NCI-H2171 (cell line): ENCODE results near the gene CEP85L.
A peak's percentile ranks its signal among the peaks of the same experiment; 100 is the strongest.

ENCODE experiments used
- DNase-seq: peaks from one replicate; lab custom pipeline; 2025; lab: John Stamatoyannopoulos, UW

CEP85L gene

DNA sequence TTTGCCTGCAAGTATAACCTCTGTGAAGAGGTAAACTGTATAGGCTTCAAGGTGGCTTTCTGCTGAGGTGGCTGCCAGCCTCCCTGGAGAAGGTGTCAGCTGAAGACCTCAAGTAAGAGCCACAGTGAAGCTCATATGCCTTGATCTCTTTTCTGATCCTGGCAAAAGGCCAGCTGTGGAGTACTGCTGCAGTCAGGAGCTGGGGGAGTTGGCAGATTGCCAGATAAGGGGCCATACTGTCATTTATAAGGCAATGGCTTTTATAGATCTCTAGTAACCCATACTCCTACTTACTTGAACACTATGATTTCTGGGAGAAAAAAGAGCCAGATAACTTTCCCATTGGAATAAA is 8.8 kb upstream of the CEP85L start:
- DNase-seq = peak; percentile 89

DNA sequence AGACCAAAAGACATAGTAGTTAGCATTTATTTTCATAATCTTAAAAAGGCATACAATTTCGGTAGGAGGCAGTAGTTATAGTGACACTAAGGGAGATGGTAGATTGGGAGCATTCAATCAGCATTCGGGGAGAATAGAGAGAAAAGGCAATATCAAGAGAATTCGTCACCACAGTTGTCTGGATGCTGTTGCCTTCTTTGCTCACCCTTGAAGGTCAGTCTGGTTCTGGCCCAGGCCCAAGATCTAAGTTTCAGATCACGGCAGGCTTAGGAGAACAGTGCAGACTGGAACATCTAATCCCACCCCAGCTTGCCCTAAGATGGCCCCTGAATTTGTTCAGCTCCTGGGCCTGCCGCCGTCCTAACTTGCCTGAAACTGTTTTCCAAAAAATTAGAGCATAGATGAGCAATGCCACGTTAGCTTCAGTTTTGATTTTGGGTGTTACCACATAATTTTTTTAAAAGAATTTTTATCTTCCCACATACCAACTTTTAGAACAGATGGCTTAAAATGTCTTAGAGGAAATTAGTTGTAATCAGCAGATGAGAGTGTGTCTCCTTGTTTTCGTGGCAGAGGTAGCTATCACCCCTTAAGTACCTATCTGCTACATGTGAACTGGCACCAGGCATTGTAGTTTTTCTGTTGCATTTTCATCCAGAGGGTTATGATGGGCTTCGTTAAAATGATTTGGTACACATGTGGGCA is 8.3 kb upstream of the CEP85L start:
- no peak for DNase-seq

DNA sequence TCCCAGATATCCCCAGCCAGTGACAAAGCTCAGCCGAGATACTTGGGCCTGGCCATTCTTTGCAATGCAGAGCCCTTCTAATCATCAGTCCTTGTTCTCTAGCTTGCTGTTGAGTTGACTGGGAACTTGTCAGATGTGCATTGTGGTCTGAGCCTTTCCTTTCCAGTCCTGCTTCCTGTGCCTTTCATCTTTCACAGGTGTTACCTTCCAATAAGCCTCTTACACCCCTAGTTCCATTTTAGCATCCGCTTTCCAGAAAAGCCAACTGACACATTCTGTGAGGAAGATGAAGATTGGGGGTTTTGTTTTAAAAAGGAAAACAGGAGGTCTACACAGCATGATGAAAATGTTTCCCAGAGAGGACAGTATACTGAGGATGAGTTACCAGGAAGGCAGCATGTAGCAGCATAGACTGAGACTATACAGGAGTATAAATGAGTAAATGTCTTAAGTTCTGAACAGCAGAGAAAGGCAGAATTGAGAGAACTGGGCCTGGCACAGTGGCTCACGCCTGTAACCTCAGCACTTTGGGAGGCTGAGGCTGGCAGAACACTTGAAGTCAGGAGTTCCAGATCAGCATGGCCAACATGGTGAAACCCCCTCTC is 5.6 kb upstream of the CEP85L start:
- no peak for DNase-seq

DNA sequence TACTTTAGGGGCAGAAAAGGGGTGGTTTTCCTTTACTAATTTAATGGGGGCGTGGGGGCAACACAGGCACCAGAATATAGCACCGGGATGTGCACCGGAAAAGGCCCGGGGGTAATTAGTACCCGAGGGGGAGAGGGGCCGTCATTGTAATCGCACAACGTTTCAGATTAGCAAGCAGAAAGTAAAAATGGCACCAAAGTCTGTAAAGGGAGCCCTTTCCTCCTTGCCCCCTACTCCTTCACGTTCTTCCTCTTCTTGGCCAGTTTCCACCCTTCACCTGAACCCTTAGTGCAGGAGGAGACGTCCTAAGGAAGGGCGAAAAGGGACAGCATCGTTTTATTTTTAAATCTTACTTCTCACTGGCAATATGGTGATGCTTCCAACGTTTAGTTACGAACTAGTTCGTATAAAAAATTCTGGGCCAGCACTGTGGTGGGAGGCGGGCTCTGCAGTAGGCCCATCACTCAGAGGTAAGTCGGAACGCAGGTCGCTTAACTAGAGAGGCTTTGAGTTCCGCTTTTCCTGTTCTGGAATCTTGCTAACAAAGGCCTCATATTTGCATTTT is 742 bp upstream of the CEP85L start:
- DNase-seq = no peak

DNA sequence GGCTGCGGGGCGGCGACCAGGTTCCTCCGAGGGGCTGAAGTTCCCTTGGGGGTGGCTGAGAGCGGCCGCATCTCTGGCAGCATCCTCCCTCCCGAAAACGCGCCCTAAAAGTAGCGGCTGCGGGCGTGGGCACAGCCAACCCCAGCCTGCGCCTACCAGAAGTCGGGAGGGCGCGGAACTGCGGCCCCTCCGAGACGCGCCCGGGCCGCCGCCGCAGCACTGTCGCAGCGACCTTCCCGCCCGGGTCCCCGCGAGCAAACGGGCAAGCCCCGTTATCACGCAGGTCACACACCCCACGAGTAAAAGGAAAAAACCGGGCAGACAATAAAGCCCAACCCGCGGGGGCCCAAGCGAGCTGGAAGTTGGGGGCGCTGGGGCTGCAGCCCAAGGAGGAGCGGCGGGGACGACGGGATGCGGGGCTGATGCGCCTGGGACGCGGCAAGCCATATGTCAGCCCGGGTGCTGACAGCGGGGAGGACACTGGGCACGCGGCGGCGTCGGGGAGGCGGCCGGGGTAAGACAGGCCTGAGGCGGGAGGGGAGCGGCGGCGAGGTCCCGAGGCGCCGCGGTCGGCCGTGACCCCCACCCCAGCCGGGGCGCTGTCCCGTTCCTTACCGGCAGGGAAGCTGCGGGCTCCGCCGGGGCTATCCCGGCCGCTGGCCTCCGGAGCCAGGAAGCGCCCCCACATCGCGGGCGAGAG is 659 bp downstream of the CEP85L start:
- peak; percentile 44 for DNase-seq

DNA sequence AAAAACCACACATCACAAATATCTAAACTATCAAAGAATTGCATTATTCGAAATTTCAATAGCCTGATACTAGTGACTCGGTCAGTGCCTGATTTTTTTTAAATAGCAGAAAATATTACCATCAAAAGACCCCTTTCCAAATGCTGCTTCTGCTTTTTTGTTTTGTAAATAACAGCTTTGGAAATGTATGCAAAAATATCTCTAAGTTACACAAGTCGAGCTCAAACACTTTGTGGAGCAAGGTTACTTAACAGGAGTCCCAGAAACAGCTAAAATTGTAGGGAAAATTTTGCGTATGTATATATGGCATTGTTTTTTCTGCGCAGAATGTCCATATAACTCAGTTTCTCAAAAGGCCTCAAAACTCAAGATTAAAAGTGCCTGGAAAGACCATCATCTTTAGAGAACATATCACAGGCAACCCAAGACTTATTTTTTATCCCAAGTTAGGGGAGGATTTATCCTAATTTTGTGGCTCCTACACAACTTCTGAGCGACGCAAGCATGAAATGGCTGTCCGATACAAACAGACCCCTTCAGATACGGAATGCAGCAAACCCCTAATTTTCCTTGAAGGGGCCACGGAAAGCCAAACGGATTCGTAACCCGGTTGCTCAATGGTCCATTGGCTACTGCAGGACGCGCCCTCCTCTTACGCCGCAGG is 1.3 kb downstream of the CEP85L start:
- DNase-seq = no peak

DNA sequence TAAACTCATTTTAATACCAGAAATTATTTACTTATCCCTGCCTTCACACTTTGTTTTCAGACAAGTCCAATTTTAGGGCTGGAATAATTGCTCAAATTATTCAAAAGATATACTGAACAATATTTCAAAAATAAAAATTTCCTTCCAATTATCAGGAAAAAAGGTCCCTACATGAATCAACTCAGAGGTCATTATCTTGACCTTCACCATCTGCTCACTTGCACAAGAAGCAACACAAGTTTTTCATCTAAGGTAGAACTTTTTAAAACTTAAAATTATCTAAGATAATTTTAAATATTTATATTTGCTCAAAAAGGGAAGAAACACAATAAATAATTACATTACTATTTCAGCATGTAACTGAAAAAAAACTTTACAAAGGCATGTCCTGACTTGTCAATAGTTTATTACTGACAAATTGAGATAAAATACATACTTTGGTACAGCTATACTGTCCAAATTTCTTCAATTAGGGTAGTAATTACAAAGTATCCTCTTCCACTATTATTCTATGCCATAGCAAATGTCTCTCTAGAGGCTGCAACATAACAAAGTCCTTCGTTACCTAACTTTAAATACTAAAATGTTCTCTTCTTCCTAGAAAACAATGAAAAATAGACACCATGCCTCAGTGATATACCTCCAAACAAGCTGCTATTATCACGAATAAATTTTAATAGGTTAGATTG is 2.4 kb downstream of the CEP85L start:
- no peak for DNase-seq

DNA sequence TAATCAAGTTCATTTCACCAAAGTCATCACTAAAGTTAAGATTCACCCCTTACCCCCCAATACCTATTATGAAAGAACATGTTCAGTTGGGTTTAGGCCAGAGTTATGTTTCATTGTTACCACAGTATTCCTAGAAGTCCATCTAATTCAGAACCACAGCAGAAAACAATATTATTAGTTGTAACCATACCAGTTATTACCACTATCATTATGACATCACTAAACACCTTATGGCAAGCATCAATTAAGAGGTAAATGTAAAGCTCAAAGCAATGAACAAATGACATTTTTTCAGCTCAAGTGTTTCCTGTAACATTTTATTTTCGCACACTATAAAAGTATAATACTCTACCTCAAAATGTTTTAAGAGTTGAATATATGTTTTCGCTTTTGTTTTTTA is 4.4 kb downstream of the CEP85L start:
- DNase-seq = no peak

DNA sequence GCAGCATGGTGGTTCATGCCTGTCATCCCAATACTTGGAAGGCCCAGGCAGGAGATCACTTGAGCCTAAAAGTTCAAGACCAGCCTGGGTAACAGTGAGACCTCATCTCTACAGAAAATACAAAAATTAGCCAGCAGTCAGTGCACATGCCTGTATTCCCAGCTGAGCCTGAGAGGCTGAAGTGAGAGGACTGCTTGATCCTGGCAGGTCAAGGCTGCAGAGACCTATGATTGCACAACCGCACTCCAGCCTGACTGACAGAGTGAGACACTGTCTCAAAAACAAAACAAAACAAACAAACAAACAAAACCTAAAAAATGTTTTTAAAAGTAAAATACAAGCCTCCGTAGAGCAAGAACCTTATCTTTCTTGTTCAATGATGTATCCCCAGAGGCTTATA is 6.0 kb downstream of the CEP85L start:
- DNase-seq = no peak

DNA sequence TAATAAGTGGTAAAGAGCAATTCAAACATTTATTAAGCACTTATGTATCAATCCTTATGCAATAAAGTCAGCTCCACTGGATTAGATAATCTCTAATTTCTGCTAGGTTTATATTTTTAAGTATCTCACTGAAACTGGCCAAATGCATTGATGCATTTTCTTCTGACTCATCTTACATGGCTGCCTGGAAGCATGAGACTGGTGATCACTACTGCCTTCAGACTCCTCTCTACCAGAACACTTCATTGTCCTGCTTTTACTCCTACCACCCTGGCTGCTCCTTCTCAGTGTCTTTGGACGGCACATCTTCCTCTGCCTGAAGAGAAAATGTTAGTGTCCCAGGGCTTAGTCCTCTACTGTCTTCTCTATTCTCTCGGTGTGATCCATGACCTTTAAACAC is 7.4 kb downstream of the CEP85L start:
- DNase-seq = no peak

DNA sequence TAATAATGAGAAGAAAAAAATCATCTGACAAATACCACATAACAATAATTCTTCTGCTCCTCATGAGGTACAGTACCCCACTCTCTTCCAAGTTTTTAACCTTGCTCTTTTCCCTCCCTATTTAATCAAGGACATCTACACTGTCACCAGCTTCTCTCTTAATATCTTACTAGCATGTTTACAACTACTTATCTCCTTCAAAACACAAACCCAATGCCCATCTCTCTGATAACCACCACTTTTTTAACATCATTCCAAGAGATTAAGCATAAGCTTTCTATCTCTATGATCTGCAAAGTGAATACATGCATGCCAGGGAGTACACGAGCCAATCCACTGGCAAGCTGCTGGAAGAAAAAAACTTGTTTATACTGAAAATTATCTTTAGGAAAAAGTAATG is 10.3 kb downstream of the CEP85L start:
- DNase-seq = no peak

DNA sequence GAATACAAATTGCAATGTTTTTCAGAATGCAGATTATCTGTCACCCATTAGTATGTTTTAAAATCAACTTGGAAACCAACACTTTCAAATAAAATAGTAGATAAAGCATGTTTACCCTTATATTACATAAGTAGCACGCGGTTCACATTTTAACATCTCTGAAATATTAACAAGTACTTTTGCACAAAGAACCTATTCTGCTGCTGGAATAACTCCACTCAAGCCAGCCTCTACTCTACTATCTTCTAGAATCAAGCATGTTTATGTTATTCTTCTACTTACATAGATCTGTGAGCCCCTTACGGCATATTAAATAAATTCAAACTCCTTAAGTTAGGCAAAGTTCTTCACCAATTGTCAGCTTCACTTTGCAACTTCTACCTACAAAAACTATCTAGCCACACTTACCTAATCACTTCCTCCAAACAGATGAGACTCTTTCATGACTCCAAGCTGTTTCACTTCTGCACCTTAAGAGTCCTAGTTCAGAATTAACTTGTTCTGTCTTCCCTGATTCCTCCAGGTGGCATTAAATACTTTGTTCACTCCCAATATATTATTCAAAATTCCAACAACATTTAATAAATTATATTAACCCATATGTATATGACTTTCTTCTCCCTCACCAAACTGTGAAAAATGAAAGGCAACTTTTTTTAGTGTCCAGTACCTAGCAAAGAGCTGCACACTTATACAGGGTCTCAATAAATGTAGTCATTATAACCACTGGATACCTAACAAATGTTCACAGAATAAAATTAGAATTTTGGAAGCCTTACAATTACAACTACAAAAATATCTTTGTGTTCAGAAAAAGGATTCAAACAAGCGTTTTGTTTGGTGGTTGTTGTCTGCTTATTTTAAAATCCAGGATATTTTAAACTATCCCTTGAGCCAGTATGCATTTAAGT is 12.1 kb downstream of the CEP85L start:
- DNase-seq = no peak

DNA sequence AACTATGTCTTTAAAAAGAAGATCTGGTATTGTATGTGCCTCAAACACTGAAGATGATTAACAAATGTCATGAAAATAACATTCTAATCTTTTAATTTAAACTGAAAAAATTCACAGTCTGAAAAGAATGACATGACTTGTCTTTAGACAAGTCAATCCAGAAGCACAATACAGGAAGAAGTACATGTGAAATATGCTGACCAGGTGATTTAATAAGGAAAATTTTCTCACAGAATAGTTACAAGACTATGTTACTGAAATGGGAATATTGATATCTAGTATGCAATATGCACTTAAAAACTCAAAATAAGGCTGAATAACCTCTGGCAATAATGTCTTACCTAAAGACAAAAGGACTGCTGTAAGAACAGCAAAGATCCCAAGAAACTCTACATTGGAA is 13.1 kb downstream of the CEP85L start:
- no peak for DNase-seq

DNA sequence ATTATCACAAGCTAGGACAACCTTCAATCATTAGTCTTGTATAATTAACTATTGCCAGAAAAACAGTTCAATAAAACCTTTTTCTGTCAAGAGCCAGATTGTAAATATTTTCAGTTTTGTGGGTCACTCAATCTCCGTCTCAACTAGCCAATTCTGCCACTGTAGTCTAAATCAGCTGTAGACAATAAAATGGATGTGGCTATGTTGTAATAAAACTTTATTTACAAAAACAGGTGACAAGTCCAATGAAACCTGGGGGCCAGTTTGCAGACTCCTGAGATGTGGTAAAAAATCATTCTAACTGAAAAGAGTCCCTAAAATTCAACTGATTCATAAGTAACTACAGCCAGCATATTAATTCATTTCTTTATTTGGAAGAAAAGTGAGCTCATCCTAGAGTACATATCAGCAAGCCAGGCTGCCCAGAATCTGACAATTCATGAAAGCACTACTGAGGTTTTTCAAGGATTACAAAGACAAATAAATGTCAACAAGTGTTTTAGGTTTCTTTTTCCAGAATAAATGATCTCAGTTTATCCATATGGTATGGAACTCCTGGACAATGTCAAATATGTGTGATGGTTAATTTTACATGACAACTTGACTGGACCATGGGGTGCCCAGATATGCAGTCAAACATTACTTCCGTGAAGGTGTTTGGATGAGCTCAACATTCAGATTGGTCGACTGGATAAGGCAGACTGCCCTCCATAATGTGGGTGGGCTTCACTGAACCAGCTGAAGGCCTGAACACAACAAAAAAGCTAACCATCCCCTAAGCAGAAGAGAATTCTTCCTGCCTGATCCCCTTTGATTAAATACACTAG is 15.3 kb downstream of the CEP85L start:
- DNase-seq = no peak

DNA sequence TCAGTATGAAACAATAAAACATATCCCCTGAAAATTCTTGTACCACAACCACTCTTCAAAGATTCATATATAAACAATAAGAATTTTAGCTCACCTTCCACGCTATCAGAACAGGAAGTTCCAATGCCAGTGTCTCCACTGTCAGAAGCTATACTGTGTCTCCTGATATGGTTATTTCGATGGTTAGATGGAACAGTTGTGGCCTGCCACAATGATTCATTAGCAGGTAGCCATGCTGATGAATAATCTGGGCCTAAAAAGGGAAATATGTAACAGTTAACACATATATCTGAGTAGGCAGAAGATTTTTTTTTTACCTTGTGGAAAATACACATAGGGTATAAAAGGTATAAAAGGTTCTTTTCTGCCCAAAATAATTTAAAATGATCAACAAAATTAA is 19.0 kb downstream of the CEP85L start:
- DNase-seq = no peak

DNA sequence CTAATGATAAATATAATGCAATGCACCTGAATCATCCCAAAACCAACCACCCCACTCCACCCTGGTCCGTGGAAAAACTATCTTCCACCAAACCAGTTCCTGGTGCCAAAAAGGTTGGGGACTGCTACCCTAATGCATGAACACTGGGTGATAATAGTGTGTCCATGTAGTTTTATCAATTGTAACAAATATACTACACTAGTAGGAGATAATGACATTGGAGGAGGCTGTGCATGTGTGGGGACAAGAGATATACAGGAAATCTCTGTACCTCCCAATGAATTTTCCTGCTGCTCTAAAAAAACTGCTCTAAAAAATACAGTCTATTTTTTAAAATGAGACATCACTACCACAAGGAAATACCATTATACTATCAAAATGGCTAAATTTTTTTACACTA is 20.5 kb downstream of the CEP85L start:
- no peak for DNase-seq

DNA sequence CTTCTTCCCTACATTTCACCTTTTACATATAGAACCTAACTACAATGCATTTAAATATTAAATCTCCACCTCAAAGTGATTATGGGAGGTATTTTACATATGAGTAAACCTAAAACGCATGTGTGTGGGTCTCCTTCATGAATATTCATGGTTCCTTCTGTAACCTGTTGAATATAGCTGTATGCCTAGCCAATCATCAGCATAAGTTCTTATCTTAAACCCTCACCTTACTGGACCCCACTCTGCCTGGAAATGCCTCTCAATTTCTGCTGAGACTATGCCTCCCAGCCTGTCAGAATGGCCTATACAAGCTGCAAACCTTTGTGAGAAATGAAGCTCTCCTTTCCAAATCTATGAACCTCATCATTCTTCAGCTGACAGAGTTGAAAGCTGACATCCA is 21.3 kb downstream of the CEP85L start:
- no peak for DNase-seq

DNA sequence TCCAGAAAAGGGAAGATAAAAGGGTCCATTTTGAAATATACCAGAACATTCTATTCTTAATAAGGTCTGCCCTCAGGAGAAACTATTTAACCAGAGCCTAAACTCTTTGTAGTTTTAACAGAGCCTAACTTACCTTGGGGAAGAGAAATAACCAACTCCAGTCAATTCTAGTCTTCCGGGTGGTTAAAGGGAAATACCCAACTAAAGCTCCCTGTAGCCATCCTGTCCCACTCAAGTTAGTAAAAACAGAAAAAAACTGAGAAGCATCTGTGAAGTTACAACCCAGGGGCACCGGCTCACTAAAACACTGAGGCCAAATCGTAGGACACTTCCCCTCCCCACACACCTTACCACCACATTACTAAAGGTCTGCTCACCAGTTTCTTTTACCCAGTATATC is 23.7 kb downstream of the CEP85L start:
- DNase-seq = no peak

DNA sequence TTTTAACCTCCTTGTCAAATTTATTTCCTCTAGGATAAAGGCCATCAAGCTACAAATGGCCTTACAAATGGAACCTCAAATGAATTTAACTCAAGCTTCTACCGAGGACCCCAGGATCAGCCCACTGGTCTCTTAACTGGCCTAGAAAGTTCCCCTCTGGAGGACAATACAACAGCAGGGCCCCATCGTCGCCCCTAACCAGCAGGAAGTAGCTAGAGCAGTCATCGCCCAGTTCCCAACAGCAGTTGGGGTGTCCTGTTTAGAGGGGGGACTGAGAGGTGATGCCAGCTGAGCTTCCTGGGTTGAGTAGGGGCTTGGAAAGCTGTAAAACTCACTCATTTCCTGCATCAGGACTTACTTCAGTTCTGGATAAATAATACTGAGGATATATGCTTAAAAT is 25.6 kb downstream of the CEP85L start:
- DNase-seq = no peak

DNA sequence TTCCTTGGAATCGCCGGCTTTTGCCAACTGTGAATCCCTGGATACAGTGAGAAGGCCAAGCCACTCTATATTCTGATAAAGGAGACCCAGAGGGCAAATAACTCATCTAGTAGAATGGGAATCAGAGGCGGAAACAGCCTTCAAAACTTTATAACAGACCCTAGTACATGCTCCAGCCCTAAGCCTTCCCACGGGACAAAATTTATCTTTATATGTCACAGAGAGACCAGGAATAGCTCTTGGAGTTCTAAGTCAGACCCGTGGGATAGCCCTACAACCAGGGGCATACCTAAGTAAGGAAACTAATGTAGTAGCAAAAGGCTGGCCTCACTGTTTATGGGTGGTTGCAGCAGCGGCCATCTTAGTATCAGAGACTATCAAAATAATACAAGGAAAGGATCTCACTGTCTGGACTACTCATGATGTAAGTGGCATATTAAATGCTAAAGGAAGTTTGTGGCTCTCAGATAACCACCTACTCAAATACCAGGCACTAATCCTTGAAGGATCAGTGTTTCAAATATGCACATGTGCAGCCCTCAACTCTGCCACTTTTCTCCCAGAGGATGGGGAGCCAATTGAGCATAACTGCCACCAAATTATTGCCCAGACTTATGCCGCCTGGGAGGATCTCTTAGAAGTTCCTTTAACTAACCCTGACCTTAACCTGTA is 29.5 kb downstream of the CEP85L start:
- DNase-seq = no peak
